ENCODE results near the gene BLCAP.

- TF ChIP-seq TSHZ2 (CRISPR knock-in tag; IDR thresholded peaks at IDR 0.05) (no peak), ZC3H10 (CRISPR knock-in tag; IDR thresholded peaks at IDR 0.05) (no peak), ZFP3 (CRISPR knock-in tag; IDR thresholded peaks at IDR 0.05) (no peak), SNAI2 (CRISPR knock-in tag; IDR thresholded peaks at IDR 0.05) (no peak), TOX (CRISPR knock-in tag; IDR thresholded peaks at IDR 0.05; ENCODE audit: borderline replicate concordance) (no peak), TCF4 (CRISPR knock-in tag; IDR thresholded peaks at IDR 0.05; ENCODE audit: borderline replicate concordance) (no peak), ZNF70 (CRISPR knock-in tag; IDR thresholded peaks at IDR 0.05) (no peak), ISL1 (CRISPR knock-in tag; IDR thresholded peaks at IDR 0.05) (no peak)
- TF ChIP-seq, protein P1, sequence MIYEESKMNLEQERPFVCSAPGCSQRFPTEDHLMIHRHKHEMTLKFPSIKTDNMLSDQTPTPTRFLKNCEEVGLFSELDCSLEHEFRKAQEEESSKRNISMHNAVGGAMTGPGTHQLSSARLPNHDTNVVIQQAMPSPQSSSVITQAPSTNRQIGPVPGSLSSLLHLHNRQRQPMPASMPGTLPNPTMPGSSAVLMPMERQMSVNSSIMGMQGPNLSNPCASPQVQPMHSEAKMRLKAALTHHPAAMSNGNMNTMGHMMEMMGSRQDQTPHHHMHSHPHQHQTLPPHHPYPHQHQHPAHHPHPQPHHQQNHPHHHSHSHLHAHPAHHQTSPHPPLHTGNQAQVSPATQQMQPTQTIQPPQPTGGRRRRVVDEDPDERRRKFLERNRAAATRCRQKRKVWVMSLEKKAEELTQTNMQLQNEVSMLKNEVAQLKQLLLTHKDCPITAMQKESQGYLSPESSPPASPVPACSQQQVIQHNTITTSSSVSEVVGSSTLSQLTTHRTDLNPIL (CRISPR knock-in tag; IDR thresholded peaks at IDR 0.05; ENCODE audit: low read depth), result no peak
Observed at GRCh38 chr20:37558306-37558705, 30.6 kb upstream of the BLCAP start.

Data from SK-N-SH treated with all-trans-retinoic acid at 6 μM for 48 hours (cell line).